ENCODE measurements around the gene BCOR.

DNA sequence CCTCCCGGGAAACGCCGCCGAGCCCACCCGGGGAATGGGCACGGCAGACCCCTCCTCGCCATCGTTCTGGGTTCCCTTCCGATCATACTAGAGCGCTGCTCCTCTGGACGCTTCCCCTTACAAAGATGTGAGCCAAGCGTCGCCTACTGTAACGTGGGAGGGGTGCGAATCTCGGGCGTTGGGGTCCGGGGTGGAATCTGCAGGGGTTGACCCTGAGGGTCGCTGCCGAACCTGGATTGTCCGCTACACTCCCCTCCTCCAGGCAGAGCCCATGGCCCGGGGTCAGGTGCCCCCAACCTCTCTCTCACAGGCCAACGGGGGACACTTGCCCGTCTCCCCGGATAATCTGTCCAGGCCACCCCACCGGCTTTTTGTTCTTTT, 13.8 kb downstream of the BCOR start:
- TF ChIP-seq EZH2phosphoT487 (IDR thresholded peaks at IDR 0.05; ENCODE audit: insufficient read depth, low read depth): no peak
- TF ChIP-seq EZH2 (IDR thresholded peaks at IDR 0.05; ENCODE audit: insufficient read depth, poor library complexity, severe bottlenecking): no peak

Data from GM23248 (cell line).